Panc1 (cell line): Measurements from ENCODE around the gene EFCAB11. TPM values are rescaled to one million over a fixed set of nuclear protein-coding genes. Genes with fewer than 3 reads are reported as not detected.

ENCODE experiments used
- ATAC-seq: fragments of 200-7000 bp; cut with Tn5 transposase; 2 replicates; pipeline ENCODE4 v1.9.1; 2020; ENCODE audit warnings: mild to moderate bottlenecking, moderate library complexity
- BruUV-seq: library from RNA; stranded (reverse); fragments of 400-500 nt; replicated peaks from 2 replicates; lab custom pipeline; 2021; lab: Mats Ljungman, UMichigan
- CTCF ChIA-PET: fragments of 300-600 bp; sonication (Branson Sonifier 250); formaldehyde crosslinking; loops from one replicate; lab custom pipeline; 2022; ENCODE audit warnings: antibody characterized with exemption; lab: Charles Lee
- POLR2A ChIA-PET: fragments of 300-600 bp; sonication (Branson Sonifier 250); formaldehyde crosslinking; loops from one replicate; lab custom pipeline; 2022; ENCODE audit warnings: antibody characterized with exemption; lab: Charles Lee
- DNase-seq: peaks from one replicate; pipeline ENCODE4 v3.0.0-alpha.2; 2010; ENCODE audit warnings: low read depth, low spot score
- H3K27ac ChIP-seq: 2 replicates; pipeline ENCODE4 v1.5.1; 2011; ENCODE audit warnings: mild to moderate bottlenecking, low read length, inconsistent platforms
- H3K27me3 ChIP-seq: fragments of 200-500 bp; sonication (Bioruptor generic); 2 replicates; pipeline ENCODE4 v1.6.0; 2014; ENCODE audit warnings: low read length, inconsistent platforms; ENCODE audit not compliant: control insufficient read depth, insufficient read depth
- H3K36me3 ChIP-seq: fragments of 200-500 bp; sonication (Bioruptor generic); 2 replicates; pipeline ENCODE4 v1.5.1; 2014; ENCODE audit warnings: inconsistent platforms, mild to moderate bottlenecking, low read length, moderate library complexity; ENCODE audit not compliant: control insufficient read depth, insufficient read depth
- H3K4me1 ChIP-seq: 2 replicates; pipeline ENCODE4 v1.5.1; 2011; ENCODE audit warnings: inconsistent platforms, mild to moderate bottlenecking, low read length, moderate library complexity; ENCODE audit not compliant: control insufficient read depth, insufficient read depth
- H3K4me3 ChIP-seq, 2 experiments: 2 replicates each; pipeline ENCODE4 v1.5.1; 2011 to 2012; ENCODE audit warnings: low read depth in 2 of 2, low read length in 2 of 2, mild to moderate bottlenecking in 2 of 2, inconsistent platforms in 1 of 2, moderate library complexity in 1 of 2
- H3K9me3 ChIP-seq: fragments of 200-500 bp; sonication (Bioruptor generic); 2 replicates; pipeline ENCODE4 v1.5.1; 2014; ENCODE audit warnings: low read depth, mild to moderate bottlenecking, inconsistent platforms, low read length, moderate library complexity; ENCODE audit not compliant: control insufficient read depth, insufficient read depth
- POLR2AphosphoS5 ChIP-seq: IDR thresholded peaks from 2 replicates; pipeline ENCODE4 v1.6.1; 2012; ENCODE audit warnings: mild to moderate bottlenecking, low read depth, low read length, moderate library complexity
- SIN3A ChIP-seq: IDR thresholded peaks from 2 replicates; pipeline ENCODE4 v1.6.1; 2012; ENCODE audit warnings: low read depth, mild to moderate bottlenecking, low read length, moderate library complexity, borderline replicate concordance; ENCODE audit not compliant: insufficient read depth
- TCF7L2 ChIP-seq: IDR thresholded peaks from 2 replicates; pipeline ENCODE4 v1.6.1; 2011; ENCODE audit warnings: mild to moderate bottlenecking, low read depth, low read length, inconsistent platforms
- in situ Hi-C: cut with HindIII; loops from 2 replicates; pipeline ENCODE4 v1.10.0; 2016; ENCODE audit warnings: low sequenced_read_pairs, low pct_unique_long_range_greater_than_20kb
- intact Hi-C: fragments of 100-400 bp; cut with micrococcal nuclease; formaldehyde crosslinking; loops from one replicate; pipeline ENCODE4 v1.10.0; 2022; ENCODE audit not compliant: unreplicated experiment
- total RNA-seq: library from RNA; stranded (reverse); gene quantifications from one replicate; pipeline ENCODE4 v1.2.1, GENCODE V29; 2021; ENCODE audit not compliant: unreplicated experiment
- TF ChIP-seq, protein P1 (sequence below), 2 experiments: IDR thresholded peaks; 2 replicates each; pipeline ENCODE4 v1.6.1; 2011 to 2012; ENCODE audit warnings: low read depth in 2 of 2, control low read depth in 1 of 2, low read length in 1 of 2, mild to moderate bottlenecking in 1 of 2, moderate library complexity in 1 of 2; ENCODE audit not compliant: insufficient read depth in 1 of 2
- TF ChIP-seq, protein P2 (sequence below): fragments of 450-650 bp; IDR thresholded peaks from 2 replicates; pipeline ENCODE4 v1.5.1; 2017; ENCODE audit warnings: mild to moderate bottlenecking

The EFCAB11 gene
- total RNA-seq, 1 experiment from 2014 or later, result 12.3 TPM

DNA sequence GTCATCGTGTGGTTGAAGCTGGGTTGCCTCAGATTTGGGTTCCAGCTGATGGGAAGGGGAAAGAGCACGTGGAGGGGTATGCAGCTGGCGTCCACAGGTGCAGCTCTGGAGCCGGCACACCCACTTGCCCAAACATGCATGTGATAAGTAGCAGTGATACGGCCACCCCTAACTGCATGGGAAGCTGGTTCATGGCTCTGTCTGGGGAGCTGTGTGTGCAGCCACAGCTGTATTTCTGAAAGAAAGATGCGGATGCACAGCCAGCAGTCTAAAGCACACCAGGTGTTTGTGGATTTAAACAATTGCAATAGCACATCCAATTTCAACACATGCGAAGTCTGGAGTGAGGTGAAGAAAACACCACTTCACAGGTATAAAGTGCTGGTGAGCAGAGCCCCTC, 181.4 kb downstream of the EFCAB11 start:
- no peaks in the 10 kb centered on the region for H3K36me3 ChIP-seq
- H3K27me3 ChIP-seq, result no peaks in the 10 kb centered on the region
- H3K4me1 ChIP-seq, result no peaks in the 10 kb centered on the region
- BruUV-seq, result no TSS peak
- in situ Hi-C loops, result no loop called here
- ATAC-seq (no peak), DNase-seq (no peak)
- no peak overlapping the region for H3K27ac ChIP-seq
- H3K9me3 ChIP-seq, result no peaks in the 10 kb centered on the region
- intact Hi-C loops, result no loop called here
- H3K4me3 ChIP-seq, result no peak overlapping the region
- ChIA-PET CTCF (no interaction called here), POLR2A (no interaction called here)
- TF ChIP-seq SIN3A (no peak), POLR2AphosphoS5 (no peak), TCF7L2 (no peak)
- TF ChIP-seq, protein P1, sequence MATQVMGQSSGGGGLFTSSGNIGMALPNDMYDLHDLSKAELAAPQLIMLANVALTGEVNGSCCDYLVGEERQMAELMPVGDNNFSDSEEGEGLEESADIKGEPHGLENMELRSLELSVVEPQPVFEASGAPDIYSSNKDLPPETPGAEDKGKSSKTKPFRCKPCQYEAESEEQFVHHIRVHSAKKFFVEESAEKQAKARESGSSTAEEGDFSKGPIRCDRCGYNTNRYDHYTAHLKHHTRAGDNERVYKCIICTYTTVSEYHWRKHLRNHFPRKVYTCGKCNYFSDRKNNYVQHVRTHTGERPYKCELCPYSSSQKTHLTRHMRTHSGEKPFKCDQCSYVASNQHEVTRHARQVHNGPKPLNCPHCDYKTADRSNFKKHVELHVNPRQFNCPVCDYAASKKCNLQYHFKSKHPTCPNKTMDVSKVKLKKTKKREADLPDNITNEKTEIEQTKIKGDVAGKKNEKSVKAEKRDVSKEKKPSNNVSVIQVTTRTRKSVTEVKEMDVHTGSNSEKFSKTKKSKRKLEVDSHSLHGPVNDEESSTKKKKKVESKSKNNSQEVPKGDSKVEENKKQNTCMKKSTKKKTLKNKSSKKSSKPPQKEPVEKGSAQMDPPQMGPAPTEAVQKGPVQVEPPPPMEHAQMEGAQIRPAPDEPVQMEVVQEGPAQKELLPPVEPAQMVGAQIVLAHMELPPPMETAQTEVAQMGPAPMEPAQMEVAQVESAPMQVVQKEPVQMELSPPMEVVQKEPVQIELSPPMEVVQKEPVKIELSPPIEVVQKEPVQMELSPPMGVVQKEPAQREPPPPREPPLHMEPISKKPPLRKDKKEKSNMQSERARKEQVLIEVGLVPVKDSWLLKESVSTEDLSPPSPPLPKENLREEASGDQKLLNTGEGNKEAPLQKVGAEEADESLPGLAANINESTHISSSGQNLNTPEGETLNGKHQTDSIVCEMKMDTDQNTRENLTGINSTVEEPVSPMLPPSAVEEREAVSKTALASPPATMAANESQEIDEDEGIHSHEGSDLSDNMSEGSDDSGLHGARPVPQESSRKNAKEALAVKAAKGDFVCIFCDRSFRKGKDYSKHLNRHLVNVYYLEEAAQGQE (IDR thresholded peaks at IDR 0.05; ENCODE audit: insufficient read depth in 1 of 2, low read depth in 2 of 2, low read length in 1 of 2), result no peak
- TF ChIP-seq, protein P2, sequence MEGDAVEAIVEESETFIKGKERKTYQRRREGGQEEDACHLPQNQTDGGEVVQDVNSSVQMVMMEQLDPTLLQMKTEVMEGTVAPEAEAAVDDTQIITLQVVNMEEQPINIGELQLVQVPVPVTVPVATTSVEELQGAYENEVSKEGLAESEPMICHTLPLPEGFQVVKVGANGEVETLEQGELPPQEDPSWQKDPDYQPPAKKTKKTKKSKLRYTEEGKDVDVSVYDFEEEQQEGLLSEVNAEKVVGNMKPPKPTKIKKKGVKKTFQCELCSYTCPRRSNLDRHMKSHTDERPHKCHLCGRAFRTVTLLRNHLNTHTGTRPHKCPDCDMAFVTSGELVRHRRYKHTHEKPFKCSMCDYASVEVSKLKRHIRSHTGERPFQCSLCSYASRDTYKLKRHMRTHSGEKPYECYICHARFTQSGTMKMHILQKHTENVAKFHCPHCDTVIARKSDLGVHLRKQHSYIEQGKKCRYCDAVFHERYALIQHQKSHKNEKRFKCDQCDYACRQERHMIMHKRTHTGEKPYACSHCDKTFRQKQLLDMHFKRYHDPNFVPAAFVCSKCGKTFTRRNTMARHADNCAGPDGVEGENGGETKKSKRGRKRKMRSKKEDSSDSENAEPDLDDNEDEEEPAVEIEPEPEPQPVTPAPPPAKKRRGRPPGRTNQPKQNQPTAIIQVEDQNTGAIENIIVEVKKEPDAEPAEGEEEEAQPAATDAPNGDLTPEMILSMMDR, result no peak

- Histone ChIP-seq H3K36me3 (no peaks in the 10 kb centered on the region), H3K4me3 (no peak overlapping the region), H3K9me3 (no peaks in the 10 kb centered on the region), H3K4me1 (no peaks in the 10 kb centered on the region), H3K27ac (no peak overlapping the region), H3K27me3 (no peaks in the 10 kb centered on the region)
- in situ Hi-C loops (no loop called here), intact Hi-C loops (no loop called here)
- ChIA-PET POLR2A (no interaction called here), CTCF (no interaction called here)
- BruUV-seq, result no TSS peak
- TF ChIP-seq, protein P1 (IDR thresholded peaks at IDR 0.05; ENCODE audit: insufficient read depth in 1 of 2, low read depth in 2 of 2, low read length in 1 of 2), result no peak
- no peak for TF ChIP-seq SIN3A
- TF ChIP-seq, protein P2, result no peak
- TF ChIP-seq TCF7L2, result no peak
- no peak for TF ChIP-seq POLR2AphosphoS5
- no peak for DNase-seq
- ATAC-seq, result no peak
Measured at GRCh38 chr14:89771251-89771650, 183.3 kb downstream of the EFCAB11 start.
